Nephron (organoid): ENCODE data around the gene ITIH4.

Experiments
- H3K27ac Mint-ChIP-seq, 3 experiments: 2 replicates each; pipeline ENCODE4 v1.8.0; 2020; ENCODE audit warnings: mixed read lengths in 3 of 3, mild to moderate bottlenecking in 2 of 3, moderate library complexity in 1 of 3
- H3K27me3 Mint-ChIP-seq: 2 replicates; pipeline ENCODE4 v1.8.0; 2021; ENCODE audit warnings: low read depth, mild to moderate bottlenecking, moderate library complexity, mixed read lengths
- H3K36me3 Mint-ChIP-seq: 2 replicates; pipeline ENCODE4 v1.8.0; 2020; ENCODE audit warnings: low read depth, mixed read lengths
- H3K4me1 Mint-ChIP-seq: 2 replicates; pipeline ENCODE4 v1.8.0; 2020; ENCODE audit warnings: mixed read lengths
- H3K4me3 Mint-ChIP-seq, 3 experiments: 2 replicates each; pipeline ENCODE4 v1.8.0; 2020; ENCODE audit warnings: mild to moderate bottlenecking in 3 of 3, mixed read lengths in 3 of 3, moderate library complexity in 2 of 3
- H3K9me3 Mint-ChIP-seq: 2 replicates; pipeline ENCODE4 v1.8.0; 2020; ENCODE audit warnings: mixed read lengths
- CTCF ChIP-seq, 3 experiments: fragments of 200-600 bp; sonication (generic); IDR thresholded peaks; one replicate each; pipeline ENCODE4 v1.5.0; 2021; ENCODE audit warnings: antibody characterized with exemption in 3 of 3; ENCODE audit not compliant: unreplicated experiment in 3 of 3

ITIH4 gene

GRCh38 chr3:52784021-52784621 is 46.4 kb downstream of the ITIH4 start:
- Mint-ChIP-seq H3K4me3 (no peak overlapping the region), H3K27me3 (peaks cover 32% of the 10 kb centered on the region), H3K4me1 (no peaks in the 10 kb centered on the region), H3K9me3 (no peaks in the 10 kb centered on the region), H3K27ac (no peak overlapping the region), H3K36me3 (no peaks in the 10 kb centered on the region)
- TF ChIP-seq CTCF (IDR thresholded peaks at IDR 0.05; ENCODE audit: unreplicated experiment in 3 of 3): no peak

GRCh38 chr3:52783211-52783555 is 47.3 kb downstream of the ITIH4 start:
- Mint-ChIP-seq H3K27me3 (peaks cover 32% of the 10 kb centered on the region), H3K4me3 (no peak overlapping the region), H3K27ac (no peak overlapping the region), H3K4me1 (no peaks in the 10 kb centered on the region), H3K9me3 (no peaks in the 10 kb centered on the region), H3K36me3 (no peaks in the 10 kb centered on the region)
- no peak for TF ChIP-seq CTCF (IDR thresholded peaks at IDR 0.05; ENCODE audit: unreplicated experiment in 3 of 3)

GRCh38 chr3:52782412-52783210 is 47.9 kb downstream of the ITIH4 start:
- no peak overlapping the region for H3K4me3 Mint-ChIP-seq
- H3K36me3 Mint-ChIP-seq: no peaks in the 10 kb centered on the region
- no peaks in the 10 kb centered on the region for H3K9me3 Mint-ChIP-seq
- TF ChIP-seq CTCF (IDR thresholded peaks at IDR 0.05; ENCODE audit: unreplicated experiment in 3 of 3): no peak
- H3K4me1 Mint-ChIP-seq: no peaks in the 10 kb centered on the region
- peaks cover 30% of the 10 kb centered on the region for H3K27me3 Mint-ChIP-seq
- H3K27ac Mint-ChIP-seq: no peak overlapping the region

- no peaks in the 10 kb centered on the region for H3K4me1 Mint-ChIP-seq
- H3K27me3 Mint-ChIP-seq: peaks cover 25% of the 10 kb centered on the region
- H3K27ac Mint-ChIP-seq: no peak overlapping the region
- H3K36me3 Mint-ChIP-seq: no peaks in the 10 kb centered on the region
- H3K4me3 Mint-ChIP-seq: no peak overlapping the region
- no peaks in the 10 kb centered on the region for H3K9me3 Mint-ChIP-seq
- TF ChIP-seq CTCF (IDR thresholded peaks at IDR 0.05; ENCODE audit: unreplicated experiment in 3 of 3): no peak
Measured at GRCh38 chr3:52781741-52782140, 48.7 kb downstream of the ITIH4 start.

GRCh38 chr3:52779837-52780585 is 50.5 kb downstream of the ITIH4 start:
- Mint-ChIP-seq H3K27me3 (peaks cover 25% of the 10 kb centered on the region), H3K36me3 (no peaks in the 10 kb centered on the region), H3K27ac (no peak overlapping the region), H3K4me3 (no peak overlapping the region), H3K9me3 (no peaks in the 10 kb centered on the region), H3K4me1 (no peaks in the 10 kb centered on the region)
- TF ChIP-seq CTCF (IDR thresholded peaks at IDR 0.05; ENCODE audit: unreplicated experiment in 3 of 3): no peak
